ENCODE measurements around the gene OBI1. TPM values are rescaled to one million over a fixed set of nuclear protein-coding genes. Genes with fewer than 3 reads are reported as not detected.

OBI1 gene
- total and polyA plus RNA-seq, 2 donors (not counting 3 experiments of a cell fraction or from before 2014, with no cell fraction given), result 5.0 to 16.1 TPM

- Histone ChIP-seq H4K20me1 (replicated peaks; ENCODE audit: control insufficient read depth, extremely low read depth, insufficient read depth, low read length) (no peaks in the 10 kb centered on the region), H2AFZ (ENCODE audit: low read depth, low read length) (no peak overlapping the region), H3K9ac (replicated peaks; ENCODE audit: extremely low read depth, insufficient read depth, low read length) (no peak overlapping the region), H3K9me1 (replicated peaks; ENCODE audit: control insufficient read depth, extremely low read depth, insufficient read depth, low read length) (no peaks in the 10 kb centered on the region), H3K4me2 (ENCODE audit: insufficient read depth, low read length) (no peak overlapping the region), H3K9me3 (replicated peaks; ENCODE audit: control insufficient read depth, insufficient read depth, low read length) (no peaks in the 10 kb centered on the region), H3K4me3 (replicated peaks in 1 of 3; ENCODE audit: insufficient read depth in 1 of 3, low read depth in 1 of 3, low read length in 3 of 3) (no peak overlapping the region), H3K36me3 (ENCODE audit: control insufficient read depth in 2 of 2, extremely low read depth in 1 of 2, insufficient read depth in 2 of 2, low read length in 2 of 2) (no peaks in the 10 kb centered on the region), H3K4me1 (ENCODE audit: control insufficient read depth, extremely low read depth, insufficient read depth, low read length) (no peaks in the 10 kb centered on the region), H3K27me3 (ENCODE audit: control insufficient read depth in 2 of 2, insufficient read depth in 2 of 2, low read length in 2 of 2) (peaks cover 0 to 11% of the 10 kb centered on the region in 2 experiments), H3K79me2 (ENCODE audit: control insufficient read depth, insufficient read depth, low read length) (no peaks in the 10 kb centered on the region), H3K27ac (ENCODE audit: insufficient read depth, low read depth, low read length) (no peak overlapping the region)
- BruUV-seq (replicated peaks), result no TSS peak
- TF ChIP-seq MAX (IDR thresholded peaks at IDR 0.05; ENCODE audit: insufficient read depth, insufficient read length) (no peak), MYC (IDR thresholded peaks at IDR 0.05; ENCODE audit: low read depth, low read length) (no peak), POLR2A (IDR thresholded peaks at IDR 0.05; ENCODE audit: low read depth, low read length) (no peak), CTCF (IDR thresholded peaks at IDR 0.05; ENCODE audit: extremely low read depth in 1 of 2, insufficient read depth in 1 of 2, low read depth in 1 of 2, low read length in 2 of 2) (no peak), EZH2 (IDR thresholded peaks at IDR 0.05; ENCODE audit: borderline replicate concordance, low read depth, low read length, severe bottlenecking) (no peak), GATA2 (IDR thresholded peaks at IDR 0.05; ENCODE audit: insufficient read depth, insufficient read length, low read depth, low read length) (no peak), FOS (IDR thresholded peaks at IDR 0.05; ENCODE audit: borderline replicate concordance, insufficient read depth, low read length) (no peak)
- DNase-seq (ENCODE audit: low read depth, low spot score) (no peak), FAIRE-seq (no peak)
- intact Hi-C loops (cut with micrococcal nuclease) (loop anchor here (10.0 kb wide), 1 partner anchor 436 kb away; no protein-coding TSS in a partner anchor), dilution Hi-C loops (cut with MboI; ENCODE audit: extremely low pct_ligation_motif_present, low sequenced_read_pairs) (no loop called here)
- ChIA-PET CTCF (interaction anchor here (1.6 kb wide), 1 partner anchor 8 kb away, joined by 3 read pairs; no protein-coding TSS in a partner anchor), POLR2A (no interaction called here)
Observed at GRCh38 chr13:78680576-78681350, 21.8 kb upstream of the OBI1 start.
